Natural killer cell (primary cell): ENCODE results near the gene ADGRD1. TPM values are rescaled to one million over a fixed set of nuclear protein-coding genes. Genes with fewer than 3 reads are reported as not detected.

Experiments
- ATAC-seq, 3 donors: fragments of 150-1000 bp in 2 of 3; fragments of 200-7000 bp in 1 of 3; cut with Tn5 transposase; 1 replicate in 1 of 3; 2 replicates in 2 of 3; pipeline ENCODE4 v1.10.0; 2021; ENCODE audit warnings: mild to moderate bottlenecking in 2 of 3, moderate library complexity in 2 of 3
- DNase-seq, 2 donors: peaks; one replicate each; pipeline versions ENCODE4 v3.0.0 to v3.0.0-alpha.2; 2013 to 2021; ENCODE audit warnings: mixed read lengths in 1 of 2
- H3K27ac ChIP-seq: one replicate; pipeline ENCODE4 v1.5.1; 2013; ENCODE audit warnings: mild to moderate bottlenecking, low read length
- H3K27me3 ChIP-seq: one replicate; pipeline ENCODE4 v1.6.1; 2013; ENCODE audit warnings: low read length; ENCODE audit not compliant: control insufficient read depth, insufficient read depth
- H3K36me3 ChIP-seq: one replicate; pipeline ENCODE4 v1.6.1; 2013; ENCODE audit warnings: low read length; ENCODE audit not compliant: control insufficient read depth, insufficient read depth
- H3K4me1 ChIP-seq: one replicate; pipeline ENCODE4 v1.6.1; 2013; ENCODE audit warnings: low read length; ENCODE audit not compliant: control insufficient read depth, insufficient read depth
- H3K4me3 ChIP-seq: one replicate; pipeline ENCODE4 v1.5.1; 2013; ENCODE audit warnings: low read length
- H3K9me3 ChIP-seq: one replicate; pipeline ENCODE4 v1.6.1; 2013; ENCODE audit warnings: low read length; ENCODE audit not compliant: control insufficient read depth, insufficient read depth
- H3K27ac Mint-ChIP-seq, 2 donors: one replicate each; pipeline ENCODE4 v1.8.0; 2022; ENCODE audit warnings: mild to moderate bottlenecking in 2 of 2, mixed read lengths in 2 of 2, moderate library complexity in 1 of 2
- H3K27me3 Mint-ChIP-seq, 2 donors: one replicate each; pipeline ENCODE4 v1.8.0; 2022; ENCODE audit warnings: low read depth in 2 of 2, mixed read lengths in 2 of 2
- H3K36me3 Mint-ChIP-seq: one replicate; pipeline ENCODE4 v1.8.0; 2022; ENCODE audit warnings: mixed read lengths
- H3K4me1 Mint-ChIP-seq, 2 donors: one replicate each; pipeline ENCODE4 v1.8.0; 2022; ENCODE audit warnings: mixed read lengths in 2 of 2
- H3K4me3 Mint-ChIP-seq: one replicate; pipeline ENCODE4 v1.8.0; 2022; ENCODE audit warnings: mild to moderate bottlenecking, moderate library complexity, mixed read lengths
- H3K9me3 Mint-ChIP-seq, 2 donors: one replicate each; pipeline ENCODE4 v1.8.0; 2022; ENCODE audit warnings: mixed read lengths in 2 of 2
- WGBS: methylation state at CpG from one replicate; pipeline ENCODE4 v1.1.7; 2013; ENCODE audit warnings: missing lambda C conversion rate; ENCODE audit not compliant: insufficient coverage; 5-methylcytosine and 5-hydroxymethylcytosine counted together
- intact Hi-C: fragments of 100-400 bp; cut with micrococcal nuclease; formaldehyde crosslinking; loops from one replicate; pipeline ENCODE4 v1.14.2; 2022
- total RNA-seq, 4 donors: library from RNA; stranded (reverse); fragments of 120-200 nt in 1 of 4; gene quantifications; one replicate each; pipeline versions ENCODE4 v1.2.3 to v1.2.4, GENCODE V29; 2013 to 2022
- TF ChIP-seq, protein P1 (sequence below): fragments of 200-600 bp; IDR thresholded peaks from one replicate; pipeline ENCODE4 v1.8.0; 2022; ENCODE audit warnings: antibody characterized with exemption

ADGRD1 gene
- total RNA-seq, 3 donors from 2014 or later (not counting 1 experiment from before 2014, with no cell fraction given) = 0.50 to 3.9 (median 1.4) TPM

DNA sequence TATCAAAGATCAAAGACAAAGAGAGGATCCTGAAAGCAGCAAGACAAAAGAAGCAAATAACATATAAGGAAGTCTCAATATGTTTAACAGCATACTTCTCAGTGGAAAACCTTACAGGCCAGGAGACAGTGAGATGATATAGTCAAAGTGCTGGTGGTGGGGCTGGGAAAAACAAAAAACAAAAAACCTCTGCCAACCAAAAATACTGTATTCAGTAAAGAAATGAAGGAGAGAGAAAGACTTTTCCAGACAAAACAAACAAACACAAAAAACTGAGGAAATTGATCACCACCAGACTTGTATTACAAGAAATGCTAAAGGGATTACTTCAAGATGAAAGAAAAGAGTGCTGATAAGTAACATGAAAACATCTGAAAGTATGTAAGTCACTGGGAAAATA lies 221.2 kb downstream of the ADGRD1 start:
- Histone ChIP-seq H3K4me3 (no peak overlapping the region), H3K9me3 (peaks cover 4% of the 10 kb centered on the region), H3K36me3 (no peaks in the 10 kb centered on the region), H3K4me1 (no peaks in the 10 kb centered on the region), H3K27me3 (no peaks in the 10 kb centered on the region), H3K27ac (no peak overlapping the region)
- Mint-ChIP-seq H3K4me3 (no peak overlapping the region), H3K9me3 (peaks cover 7 to 10% of the 10 kb centered on the region in 2 donors), H3K4me1 (no peaks in the 10 kb centered on the region), H3K27ac (no peak overlapping the region), H3K27me3 (peaks cover 0 to 3% of the 10 kb centered on the region in 2 donors), H3K36me3 (peaks cover 13% of the 10 kb centered on the region)
- ATAC-seq = no peak
- intact Hi-C loops = no loop called here
- TF ChIP-seq, protein P1, sequence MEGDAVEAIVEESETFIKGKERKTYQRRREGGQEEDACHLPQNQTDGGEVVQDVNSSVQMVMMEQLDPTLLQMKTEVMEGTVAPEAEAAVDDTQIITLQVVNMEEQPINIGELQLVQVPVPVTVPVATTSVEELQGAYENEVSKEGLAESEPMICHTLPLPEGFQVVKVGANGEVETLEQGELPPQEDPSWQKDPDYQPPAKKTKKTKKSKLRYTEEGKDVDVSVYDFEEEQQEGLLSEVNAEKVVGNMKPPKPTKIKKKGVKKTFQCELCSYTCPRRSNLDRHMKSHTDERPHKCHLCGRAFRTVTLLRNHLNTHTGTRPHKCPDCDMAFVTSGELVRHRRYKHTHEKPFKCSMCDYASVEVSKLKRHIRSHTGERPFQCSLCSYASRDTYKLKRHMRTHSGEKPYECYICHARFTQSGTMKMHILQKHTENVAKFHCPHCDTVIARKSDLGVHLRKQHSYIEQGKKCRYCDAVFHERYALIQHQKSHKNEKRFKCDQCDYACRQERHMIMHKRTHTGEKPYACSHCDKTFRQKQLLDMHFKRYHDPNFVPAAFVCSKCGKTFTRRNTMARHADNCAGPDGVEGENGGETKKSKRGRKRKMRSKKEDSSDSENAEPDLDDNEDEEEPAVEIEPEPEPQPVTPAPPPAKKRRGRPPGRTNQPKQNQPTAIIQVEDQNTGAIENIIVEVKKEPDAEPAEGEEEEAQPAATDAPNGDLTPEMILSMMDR = no peak
- DNase-seq = no peak

DNA sequence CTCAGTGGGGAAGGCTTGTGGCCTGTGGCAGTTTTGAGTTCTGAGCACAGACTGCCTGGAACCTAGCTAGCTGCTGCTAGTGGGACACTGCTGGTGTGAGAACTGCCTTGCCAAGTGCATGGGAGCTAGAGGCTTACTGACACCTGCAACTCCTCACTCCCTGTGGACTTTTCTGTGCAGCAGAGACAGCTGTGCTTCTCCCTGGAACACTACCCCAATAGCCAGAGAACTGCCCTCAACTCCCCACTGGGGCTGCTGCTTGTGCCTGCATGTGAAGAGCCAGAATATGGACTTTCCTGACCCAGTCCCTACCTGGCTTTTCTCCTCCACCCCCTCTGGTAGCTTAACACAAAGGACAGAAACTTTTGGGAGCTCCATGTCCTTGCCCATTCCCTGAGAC lies 222.6 kb downstream of the ADGRD1 start:
- Mint-ChIP-seq H3K4me3 (no peak overlapping the region), H3K9me3 (peaks cover 7 to 10% of the 10 kb centered on the region in 2 donors), H3K27me3 (peaks cover 0 to 6% of the 10 kb centered on the region in 2 donors), H3K36me3 (peaks cover 13% of the 10 kb centered on the region), H3K27ac (no peak overlapping the region), H3K4me1 (no peaks in the 10 kb centered on the region)
- H3K4me1 ChIP-seq = no peaks in the 10 kb centered on the region
- no peaks in the 10 kb centered on the region for H3K27me3 ChIP-seq
- TF ChIP-seq, protein P1 = no peak
- no peak for ATAC-seq
- no peak for DNase-seq
- no peak overlapping the region for H3K4me3 ChIP-seq
- H3K27ac ChIP-seq = no peak overlapping the region
- no peaks in the 10 kb centered on the region for H3K36me3 ChIP-seq
- peaks cover 4% of the 10 kb centered on the region for H3K9me3 ChIP-seq
- intact Hi-C loops = no loop called here

DNA sequence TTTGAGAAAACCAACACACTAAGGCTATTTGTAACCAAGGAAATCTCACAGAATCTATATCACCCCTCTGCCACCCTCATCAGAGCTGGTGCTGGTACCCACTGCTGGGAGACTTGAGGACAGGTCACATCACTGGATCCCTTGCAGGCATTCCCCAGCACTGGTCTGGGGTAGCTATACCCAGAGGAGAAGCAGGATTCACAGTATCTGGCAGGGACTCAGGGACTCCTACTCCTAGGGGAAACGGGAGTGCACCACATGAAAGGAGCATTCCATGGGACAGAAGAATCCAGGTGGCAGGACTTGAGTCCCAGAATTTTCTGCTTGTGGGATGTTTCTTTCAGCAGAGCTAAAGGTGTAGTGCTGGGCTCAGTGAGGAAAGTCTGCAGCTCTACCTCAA lies 223.2 kb downstream of the ADGRD1 start:
- DNase-seq (no peak), ATAC-seq (no peak)
- no peak overlapping the region for H3K27ac ChIP-seq
- intact Hi-C loops = no loop called here
- Mint-ChIP-seq H3K4me3 (no peak overlapping the region), H3K36me3 (peaks cover 13% of the 10 kb centered on the region), H3K9me3 (peaks cover 7 to 10% of the 10 kb centered on the region in 2 donors), H3K4me1 (no peaks in the 10 kb centered on the region), H3K27ac (no peak overlapping the region), H3K27me3 (peaks cover 0 to 6% of the 10 kb centered on the region in 2 donors)
- no peaks in the 10 kb centered on the region for H3K4me1 ChIP-seq
- H3K27me3 ChIP-seq = no peaks in the 10 kb centered on the region
- 74% methylated on average over 1 of the region's 1 CpG for WGBS
- TF ChIP-seq, protein P1 = no peak
- no peaks in the 10 kb centered on the region for H3K36me3 ChIP-seq
- H3K9me3 ChIP-seq = peaks cover 4% of the 10 kb centered on the region
- no peak overlapping the region for H3K4me3 ChIP-seq

DNA sequence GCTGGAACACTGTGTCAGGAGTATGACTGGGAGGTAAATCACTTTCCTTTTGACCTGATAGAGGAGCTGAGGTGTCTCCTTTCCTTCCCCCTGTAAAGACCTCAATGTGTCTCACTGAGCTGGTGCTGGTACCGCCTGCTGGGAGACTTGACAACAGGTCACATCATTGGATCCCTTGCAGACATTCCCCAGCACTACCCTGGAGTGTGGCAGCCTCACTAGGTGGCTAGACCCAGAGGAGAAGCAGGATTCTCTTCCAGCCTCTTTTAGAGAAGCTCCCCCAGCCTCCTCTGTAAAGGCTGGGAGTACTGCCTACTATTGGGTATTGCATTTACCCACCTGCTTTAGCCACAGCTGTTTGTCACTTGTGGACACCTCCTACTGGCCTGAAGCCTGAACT lies 223.9 kb downstream of the ADGRD1 start:
- no peak overlapping the region for H3K4me3 ChIP-seq
- H3K36me3 ChIP-seq = no peaks in the 10 kb centered on the region
- peaks cover 7 to 10% of the 10 kb centered on the region in 2 donors for H3K9me3 Mint-ChIP-seq
- DNase-seq (no peak), ATAC-seq (no peak)
- TF ChIP-seq, protein P1 = no peak
- no peaks in the 10 kb centered on the region for H3K4me1 Mint-ChIP-seq
- no peak overlapping the region for H3K27ac Mint-ChIP-seq
- peaks cover 0 to 6% of the 10 kb centered on the region in 2 donors for H3K27me3 Mint-ChIP-seq
- H3K27ac ChIP-seq = no peak overlapping the region
- H3K4me1 ChIP-seq = no peaks in the 10 kb centered on the region
- H3K27me3 ChIP-seq = no peaks in the 10 kb centered on the region
- intact Hi-C loops = no loop called here
- no peak overlapping the region for H3K4me3 Mint-ChIP-seq
- H3K9me3 ChIP-seq = peaks cover 4% of the 10 kb centered on the region
- peaks cover 13% of the 10 kb centered on the region for H3K36me3 Mint-ChIP-seq
- 100% methylated on average over 1 of the region's 1 CpG for WGBS
